ENCODE data around the gene NEU4.

GRCh38 chr2:241763551-241764274 is 45.3 kb upstream of the NEU4 start:
- TF ChIP-seq POLR2A (IDR thresholded peaks at IDR 0.05) (no peak), POLR2AphosphoS5 (IDR thresholded peaks at IDR 0.05) (no peak), CTCF (IDR thresholded peaks at IDR 0.05 in 8 of 11, conservative IDR thresholded peaks at IDR 0.05 in 3 of 11) (no peak)

All from spleen (tissue), 7 donors.